ENCODE measurements around the gene GPR176. TPM values are rescaled to one million over a fixed set of nuclear protein-coding genes. Genes with fewer than 3 reads are reported as not detected.

Gene GPR176
- total RNA-seq, 2 experiments from 2014 or later = 0.57 TPM; not detected in 1

GRCh38 chr15:39788800-39789565 is 131.1 kb downstream of the GPR176 start:
- no peak for DNase-seq (ENCODE audit: low spot score)
- H3K79me2 ChIP-seq (ENCODE audit: insufficient read depth, low read depth, low read length) = no peaks in the 10 kb centered on the region
- H3K4me1 ChIP-seq (ENCODE audit: insufficient read depth, low read length, poor library complexity, severe bottlenecking) = peaks cover 8% of the 10 kb centered on the region
- H3K9me3 ChIP-seq (ENCODE audit: low read length) = no peaks in the 10 kb centered on the region
- H4K20me1 ChIP-seq (ENCODE audit: insufficient read depth, low read length) = no peaks in the 10 kb centered on the region
- ChIA-PET POLR2A (interaction anchor here (0.6 to 1.3 kb wide), 4 partner anchors 10 to 267 kb away, joined by 3 read pairs; no protein-coding TSS in a partner anchor), CTCF (ENCODE audit: unreplicated experiment) (no interaction called here)
- no peak for TF ChIP-seq EZH2phosphoT487 (IDR thresholded peaks at IDR 0.05; ENCODE audit: borderline replicate concordance, low read depth, low read length)
- TF ChIP-seq CTCF (conservative IDR thresholded peaks at IDR 0.05; ENCODE audit: low read length) = no peak
- no peak overlapping the region for H3K27ac ChIP-seq (ENCODE audit: low read depth, low read length, poor library complexity, severe bottlenecking)
- intact Hi-C loops (cut with micrococcal nuclease; ENCODE audit: unreplicated experiment) = loop anchor here (2.0 to 10.0 kb wide), 4 partner anchors 88 to 483 kb away; partner anchors contain the start of genes BMF and BUB1B
- no peaks in the 10 kb centered on the region for H3K9me2 ChIP-seq (ENCODE audit: insufficient read depth, low read length)
- no peaks in the 10 kb centered on the region for H3K36me3 ChIP-seq (ENCODE audit: insufficient read depth, low read length)
- no peak overlapping the region for H3K4me2 ChIP-seq (ENCODE audit: low read length)
- no peak overlapping the region for H3K4me3 ChIP-seq (ENCODE audit: low read depth, low read length, poor library complexity, severe bottlenecking)
- BruUV-seq (replicated peaks) = no TSS peak
- no peak overlapping the region for H2AFZ ChIP-seq (ENCODE audit: low read length)

- Histone ChIP-seq H3K9me3 (ENCODE audit: low read length) (no peaks in the 10 kb centered on the region), H3K27ac (ENCODE audit: low read depth, low read length, poor library complexity, severe bottlenecking) (no peak overlapping the region), H3K4me2 (ENCODE audit: low read length) (no peak overlapping the region), H3K36me3 (ENCODE audit: insufficient read depth, low read length) (no peaks in the 10 kb centered on the region), H3K4me1 (ENCODE audit: insufficient read depth, low read length, poor library complexity, severe bottlenecking) (peaks cover 14% of the 10 kb centered on the region), H3K9me2 (ENCODE audit: insufficient read depth, low read length) (no peaks in the 10 kb centered on the region), H3K79me2 (ENCODE audit: insufficient read depth, low read depth, low read length) (peaks cover 6% of the 10 kb centered on the region; the same call in 1 of the 2 replicates), H4K20me1 (ENCODE audit: insufficient read depth, low read length) (no peaks in the 10 kb centered on the region), H2AFZ (ENCODE audit: low read length) (no peak overlapping the region), H3K4me3 (ENCODE audit: low read depth, low read length, poor library complexity, severe bottlenecking) (no peak overlapping the region)
- TF ChIP-seq CTCF (conservative IDR thresholded peaks at IDR 0.05; ENCODE audit: low read length) (no peak), EZH2phosphoT487 (IDR thresholded peaks at IDR 0.05; ENCODE audit: borderline replicate concordance, low read depth, low read length) (no peak)
- BruUV-seq (replicated peaks) = no TSS peak
- CTCF ChIA-PET (ENCODE audit: unreplicated experiment) = no interaction called here
- POLR2A ChIA-PET = no interaction called here
- DNase-seq (ENCODE audit: low spot score) = no peak
- intact Hi-C loops (cut with micrococcal nuclease; ENCODE audit: unreplicated experiment) = loop anchor here (2.0 to 10.0 kb wide), 4 partner anchors 89 to 484 kb away; partner anchors contain the start of genes BMF and BUB1B
These were observed 132.0 kb downstream of the GPR176 start for GRCh38 chr15:39788108-39788507.

- H3K36me3 ChIP-seq (ENCODE audit: insufficient read depth, low read length) = no peaks in the 10 kb centered on the region
- BruUV-seq (replicated peaks) = no TSS peak
These were observed 132.6 kb downstream of the GPR176 start for GRCh38 chr15:39787479-39787878.

More at GRCh38 chr15:39787479-39787878, 132.6 kb downstream of the GPR176 start:
- H3K9me3 ChIP-seq (ENCODE audit: low read length) = no peaks in the 10 kb centered on the region
- H3K9me2 ChIP-seq (ENCODE audit: insufficient read depth, low read length) = no peaks in the 10 kb centered on the region
- H4K20me1 ChIP-seq (ENCODE audit: insufficient read depth, low read length) = no peaks in the 10 kb centered on the region
- H3K4me3 ChIP-seq (ENCODE audit: low read depth, low read length, poor library complexity, severe bottlenecking) = no peak overlapping the region
- CTCF ChIA-PET (ENCODE audit: unreplicated experiment) = no interaction called here
- no peak for DNase-seq (ENCODE audit: low spot score)
- H2AFZ ChIP-seq (ENCODE audit: low read length) = no peak overlapping the region
- intact Hi-C loops (cut with micrococcal nuclease; ENCODE audit: unreplicated experiment) = loop anchor here (5.0 to 10.0 kb wide), 3 partner anchors 90 to 485 kb away; partner anchors contain the start of gene BUB1B
- H3K4me2 ChIP-seq (ENCODE audit: low read length) = no peak overlapping the region
- peaks cover 14% of the 10 kb centered on the region for H3K4me1 ChIP-seq (ENCODE audit: insufficient read depth, low read length, poor library complexity, severe bottlenecking)
- peaks cover 9% of the 10 kb centered on the region; the same call in 1 of the 2 replicates for H3K79me2 ChIP-seq (ENCODE audit: insufficient read depth, low read depth, low read length)
- POLR2A ChIA-PET = interaction anchor here (0.6 to 0.7 kb wide), 2 partner anchors 12 to 260 kb away, joined by 3 to 8 read pairs; no protein-coding TSS in a partner anchor
- TF ChIP-seq CTCF (conservative IDR thresholded peaks at IDR 0.05; ENCODE audit: low read length) (no peak), EZH2phosphoT487 (IDR thresholded peaks at IDR 0.05; ENCODE audit: borderline replicate concordance, low read depth, low read length) (no peak)
- H3K27ac ChIP-seq (ENCODE audit: low read depth, low read length, poor library complexity, severe bottlenecking) = no peak overlapping the region

Measured in OCI-LY7 (cell line).